Placental epithelial cell (primary cell): ENCODE data around the gene RPL35A. TPM values are rescaled to one million over a fixed set of nuclear protein-coding genes. Genes with fewer than 3 reads are reported as not detected.

Experiments used
- small RNA-seq: library from RNA; depleted of rRNA; stranded (forward); fragments of <200 nt; gene quantifications from one replicate; pipeline ENCODE3, GENCODE V24; 2012
- total RNA-seq: library from RNA; depleted of rRNA; stranded (reverse); fragments of >200 nt; gene quantifications from 2 replicates; pipeline ENCODE4 v1.2.3, GENCODE V29; 2012

Gene RPL35A
- total RNA-seq: 371 and 699 TPM in 2 replicates

DNA sequence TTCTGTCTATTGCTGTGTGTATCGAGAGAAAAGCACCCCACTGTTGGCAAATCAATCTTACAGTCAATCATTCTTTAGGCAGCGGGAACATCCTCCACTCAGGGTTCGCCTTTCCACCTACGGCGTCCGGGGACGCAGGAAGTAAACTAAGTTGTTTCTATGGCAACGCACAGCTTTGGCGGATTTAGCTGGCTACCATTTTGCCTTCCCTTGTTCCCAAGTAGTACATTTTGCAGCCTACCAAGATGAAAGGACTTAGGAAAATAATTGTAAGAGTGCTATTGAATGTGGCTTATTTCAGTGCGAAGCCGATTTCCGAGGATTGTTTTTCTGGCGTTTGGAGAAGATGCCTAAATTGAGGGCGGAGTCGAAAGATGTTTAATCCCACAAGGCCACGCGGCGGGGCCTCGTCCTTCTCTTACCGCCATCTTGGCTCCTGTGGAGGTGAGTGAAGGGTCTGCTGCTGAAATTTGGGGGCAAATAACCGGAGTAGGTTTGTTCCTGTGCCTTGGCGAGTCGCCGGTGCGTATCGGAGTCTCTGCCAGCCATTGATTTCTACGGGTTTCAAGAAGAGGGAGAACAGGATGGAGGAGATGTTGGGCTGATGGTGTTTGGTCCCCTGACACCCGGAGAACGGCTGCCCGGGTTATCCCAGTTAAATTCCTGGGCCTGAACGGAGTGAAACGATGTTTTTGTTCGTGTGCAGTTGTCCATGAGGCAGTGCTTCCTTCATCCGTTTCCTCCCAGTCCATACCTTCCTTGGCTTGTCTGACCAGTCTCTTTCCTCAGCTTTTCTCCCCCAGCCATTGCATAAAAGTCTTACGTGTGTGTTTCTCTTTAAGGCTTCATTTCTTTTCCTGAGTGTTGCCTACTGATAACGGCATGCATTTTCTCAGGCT, at the start of gene RPL35A:
Gene RPL35A (plus strand): TSS at position 413 of the 899 bp plus-strand sequence. CDS start 778 bp downstream, outside the sequence.

DNA sequence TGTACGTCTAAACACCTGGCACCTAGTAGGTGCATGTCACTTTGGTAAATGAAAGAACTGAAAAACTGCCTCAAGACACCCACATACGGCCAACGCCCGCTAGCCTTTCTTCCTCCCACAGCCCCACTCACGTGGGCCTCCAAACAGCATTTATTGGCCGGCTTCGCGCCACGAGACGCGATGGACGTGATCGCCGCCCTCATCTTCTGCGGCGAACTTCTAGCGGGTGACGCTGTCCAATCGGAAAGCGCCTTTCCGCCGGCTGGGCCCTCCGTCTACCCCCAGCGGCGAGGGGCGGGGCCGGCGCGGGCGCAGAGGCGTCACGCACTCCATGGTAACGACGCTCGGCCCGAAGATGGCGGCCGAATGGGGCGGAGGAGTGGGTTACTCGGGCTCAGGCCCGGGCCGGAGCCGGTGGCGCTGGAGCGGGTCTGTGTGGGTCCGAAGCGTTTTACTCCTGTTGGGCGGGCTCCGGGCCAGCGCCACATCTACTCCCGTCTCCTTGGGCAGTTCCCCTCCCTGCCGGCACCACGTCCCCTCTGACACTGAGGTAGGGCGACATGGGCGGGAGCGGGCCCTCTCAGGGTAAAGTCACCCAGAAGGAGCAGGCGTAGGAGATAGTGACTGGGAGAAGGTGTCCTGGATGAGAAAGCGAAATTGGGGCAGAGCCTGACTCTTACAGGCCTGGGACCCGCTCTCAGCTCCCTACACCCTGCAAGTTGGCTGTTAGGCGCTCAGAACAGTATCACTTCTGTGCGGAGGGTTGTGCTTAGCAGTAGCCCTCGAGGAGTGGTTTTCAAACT, 10.1 kb downstream of the RPL35A start, which contains the start of gene LMLN:
Gene LMLN (plus strand): TSS at position 327 of the 803 bp plus-strand sequence. CDS start 29 bp downstream, at position 356.

Small RNAs within 50 kb of the gene (small RNA-seq; reads per million reads assigned to genes)
- gene RNU6-621P: not detected

Other genes with a start within 250 kb of the RPL35A start
- gene RUBCN, start 213.3 kb upstream of the RPL35A start, total RNA-seq: 10.2 and 15.0 TPM in 2 replicates
- 23.2 and 35.1 TPM in 2 replicates for gene FYTTD1, start 200.3 kb upstream of the RPL35A start, total RNA-seq
- gene LRCH3, start 158.9 kb upstream of the RPL35A start, total RNA-seq: 43.3 and 91.9 TPM in 2 replicates
- 5.3 and 10.6 TPM in 2 replicates for gene LMLN, start 10.0 kb downstream of the RPL35A start, total RNA-seq